GM21447 (cell line): ENCODE data around the gene SPDYA.

ENCODE experiments used
- ATAC-seq: cut with Tn5 transposase; IDR thresholded peaks from one replicate; pipeline ENCODE4 v1.9.1; 2021; ENCODE audit not compliant: unreplicated experiment

Gene SPDYA

GRCh38 chr2:28824870-28825269 lies 14.2 kb downstream of the SPDYA start:
- ATAC-seq: no peak

DNA sequence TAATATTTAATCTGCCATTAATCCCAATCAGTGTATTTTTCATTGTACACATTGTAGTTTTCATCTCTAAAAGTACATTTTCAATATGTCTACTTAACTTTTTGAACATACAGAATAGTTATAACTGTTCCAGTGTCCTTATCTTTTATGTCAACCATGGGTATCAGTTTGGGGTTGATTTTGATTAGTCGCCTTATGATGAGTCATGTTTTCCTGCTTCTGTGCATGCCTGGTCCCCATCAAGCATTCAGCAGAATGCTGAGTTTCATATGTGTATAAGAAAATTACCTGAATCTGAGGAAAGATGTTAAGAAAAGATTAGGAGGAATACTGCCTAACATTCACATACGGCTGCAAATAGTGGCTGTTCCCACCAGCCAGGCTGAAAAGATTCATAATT lies 17.7 kb downstream of the SPDYA start:
- ATAC-seq: no peak

DNA sequence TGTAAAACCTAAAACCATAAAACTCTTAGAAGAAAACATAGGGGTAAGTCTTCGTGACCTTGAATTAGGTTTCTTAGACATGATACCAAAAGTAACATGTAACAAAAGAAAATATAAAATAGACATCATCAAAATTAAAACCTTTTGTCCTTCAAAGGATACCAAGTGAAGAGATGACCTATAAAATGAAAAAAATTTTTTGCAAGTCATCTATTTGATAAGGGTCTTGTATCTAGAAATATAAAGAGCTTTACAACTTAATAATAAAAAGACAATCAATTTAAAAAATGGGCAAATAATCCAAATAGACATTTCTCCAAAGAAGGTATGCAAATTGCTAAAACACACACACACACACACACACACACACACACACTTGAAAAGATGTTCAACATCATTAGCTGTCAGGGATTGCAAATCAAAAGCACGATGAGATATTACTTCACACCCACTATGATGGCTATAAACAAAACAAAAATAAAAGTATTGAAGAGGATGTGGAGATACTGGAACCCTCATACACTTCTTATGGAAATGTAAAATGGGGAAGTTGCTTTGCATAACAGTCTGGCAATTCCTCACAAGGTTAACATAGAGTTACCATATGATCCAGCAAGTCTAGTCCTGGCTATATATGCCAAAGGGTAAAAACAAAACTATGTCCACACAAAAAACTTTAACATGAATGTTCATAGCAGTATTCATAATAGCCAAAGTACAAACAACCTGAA lies 23.3 kb downstream of the SPDYA start:
- no peak for ATAC-seq

- no peak for ATAC-seq
These were observed 25.1 kb downstream of the SPDYA start for GRCh38 chr2:28835781-28836180.

- ATAC-seq: no peak
These were observed 28.3 kb downstream of the SPDYA start for GRCh38 chr2:28838971-28839370.

- ATAC-seq: no peak
These were observed 31.4 kb downstream of the SPDYA start for GRCh38 chr2:28842042-28842441.

DNA sequence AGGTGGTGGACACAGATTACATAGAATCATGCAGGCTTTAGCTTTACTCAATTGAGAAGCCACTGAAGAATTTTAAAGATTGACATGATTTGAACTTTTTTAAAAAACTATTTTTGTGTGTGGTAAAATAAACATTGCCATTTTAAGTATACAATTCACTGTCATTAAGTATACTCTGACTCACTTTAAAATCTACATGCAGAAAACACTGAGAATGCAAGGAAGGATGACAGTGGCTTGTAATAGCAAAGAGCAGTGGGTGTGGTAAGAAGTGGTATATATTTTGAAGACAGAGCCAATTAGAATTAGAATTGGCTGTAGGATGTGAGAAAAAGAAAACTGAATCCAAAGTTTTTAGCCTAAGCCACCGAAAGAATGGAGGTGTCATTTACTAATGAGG lies 44.6 kb downstream of the SPDYA start:
- no peak for ATAC-seq

DNA sequence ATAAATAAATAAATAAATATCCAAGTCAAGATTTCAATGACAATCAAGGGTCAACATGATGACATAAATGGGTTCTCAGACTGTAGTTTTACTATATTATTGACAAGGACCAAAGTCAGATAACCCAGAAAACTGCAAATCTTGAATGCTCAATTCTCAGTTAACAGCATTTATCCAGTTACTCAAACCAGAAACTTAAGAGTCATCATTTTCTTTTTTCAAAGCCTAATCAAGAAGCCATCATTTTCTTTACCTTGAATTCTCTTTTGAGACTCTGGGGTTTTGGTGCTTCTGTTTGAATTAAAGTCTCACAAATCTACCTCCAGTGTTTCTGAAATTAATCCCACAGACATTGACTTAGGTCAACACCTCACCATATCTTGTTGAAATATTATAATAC lies 45.3 kb downstream of the SPDYA start:
- no peak for ATAC-seq

GRCh38 chr2:28868611-28869010 lies 58.0 kb downstream of the SPDYA start:
- no peak for ATAC-seq

- ATAC-seq: peak; percentile 23
These were observed 59.0 kb downstream of the SPDYA start for GRCh38 chr2:28869494-28870145.

DNA sequence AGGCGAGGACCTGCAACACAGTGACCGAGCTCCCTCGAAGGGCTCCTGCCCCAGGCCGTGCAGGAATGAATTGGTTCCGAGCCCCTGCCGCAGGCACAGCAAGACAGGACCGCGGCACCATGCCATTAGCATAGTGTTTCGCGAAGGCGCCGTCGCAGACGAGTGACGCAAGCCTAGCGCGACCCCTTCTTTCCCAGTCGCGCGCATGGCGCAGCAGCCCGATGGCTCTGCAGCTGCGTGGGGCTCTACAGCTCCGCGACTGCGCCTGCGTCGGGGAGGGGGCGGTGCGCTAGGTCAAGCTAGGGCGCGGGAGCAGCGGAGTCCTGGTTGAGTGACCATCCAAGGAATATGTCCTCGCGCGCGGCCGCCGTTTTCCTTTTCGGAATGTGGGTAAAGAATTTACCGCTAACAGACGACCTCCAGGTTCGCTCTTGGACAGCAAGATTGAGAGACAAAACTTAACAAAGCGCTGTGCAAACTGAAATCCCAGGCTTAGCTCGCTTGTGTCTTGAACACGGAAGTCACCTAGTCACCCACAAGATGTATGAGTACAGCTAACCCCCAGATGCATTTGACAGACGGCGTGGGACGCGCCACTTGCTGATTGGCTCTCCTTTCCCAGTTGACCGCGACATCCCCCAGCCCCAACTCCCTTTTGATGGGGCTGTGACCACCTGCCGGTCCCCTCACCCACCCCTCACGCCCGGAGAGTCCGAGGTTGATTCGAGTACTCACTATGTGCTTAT lies 59.7 kb downstream of the SPDYA start, which contains the start of gene TRMT61B:
Gene TRMT61B (minus strand): TSS at position 164 of the 746 bp plus-strand sequence. CDS start 32 bp downstream, at position 132.
- ATAC-seq: peak; percentile 95

- ATAC-seq: no peak
These were observed 61.0 kb downstream of the SPDYA start for GRCh38 chr2:28871620-28872019.

GRCh38 chr2:28880193-28880592 lies 69.6 kb downstream of the SPDYA start:
- no peak for ATAC-seq

DNA sequence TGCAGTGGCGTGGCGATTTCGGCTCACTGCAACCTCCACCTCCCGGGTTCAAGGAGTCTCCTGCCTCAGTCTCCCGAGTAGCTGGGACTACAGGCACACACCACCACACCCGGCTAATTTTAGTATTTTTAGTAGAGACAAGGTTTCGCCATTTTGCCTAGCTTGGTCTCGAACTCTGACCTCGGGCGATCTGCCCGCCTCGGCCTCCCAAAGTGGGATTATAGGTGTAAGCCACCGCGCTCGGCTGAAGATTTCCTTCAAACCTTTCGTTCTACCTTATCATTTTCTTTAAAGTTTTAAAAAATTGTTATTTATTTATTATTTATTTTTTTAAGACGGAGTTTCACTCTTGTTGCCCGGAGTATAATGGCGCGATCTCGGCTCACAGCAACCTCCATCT lies 82.9 kb downstream of the SPDYA start:
- ATAC-seq: no peak

DNA sequence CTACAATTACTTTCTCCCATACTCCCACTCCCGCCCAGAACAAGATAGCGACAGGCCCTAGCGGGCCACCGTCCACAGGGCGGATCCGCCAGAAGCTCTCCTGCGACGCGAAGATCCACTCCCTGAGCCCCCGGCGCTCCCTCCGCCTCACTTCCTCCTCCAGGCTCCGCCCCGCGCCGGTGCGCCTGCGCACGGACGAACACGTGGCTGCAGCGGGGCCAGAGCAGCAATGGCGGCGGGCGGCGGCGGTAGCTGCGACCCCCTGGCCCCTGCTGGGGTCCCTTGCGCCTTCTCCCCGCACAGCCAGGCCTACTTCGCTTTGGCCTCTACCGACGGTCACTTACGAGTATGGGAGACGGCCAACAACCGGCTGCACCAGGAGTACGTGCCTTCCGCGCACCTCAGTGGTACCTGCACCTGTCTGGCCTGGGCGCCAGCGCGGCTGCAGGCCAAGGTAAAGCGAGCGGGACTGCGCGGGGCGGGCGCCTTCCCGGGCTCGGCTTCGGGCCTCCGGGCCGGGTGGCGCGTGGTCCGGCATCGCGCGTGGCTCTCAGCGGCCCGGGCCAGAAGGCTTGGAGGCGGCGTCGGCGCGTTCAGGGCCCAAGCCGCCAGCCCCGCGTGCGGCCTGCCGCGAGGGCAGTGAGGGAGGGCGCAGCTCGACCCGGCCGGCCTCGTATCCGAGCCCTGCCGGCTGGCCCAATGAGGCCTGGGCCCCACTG lies 84.0 kb downstream of the SPDYA start, which contains the start of gene WDR43:
Gene WDR43 (plus strand): TSS at position 198 of the 719 bp plus-strand sequence. CDS start 32 bp downstream, at position 230.
- peak; percentile 81 for ATAC-seq

- peak; percentile 38 for ATAC-seq
These were observed 84.7 kb downstream of the SPDYA start for GRCh38 chr2:28895189-28895893.

GRCh38 chr2:28896906-28897305 lies 86.3 kb downstream of the SPDYA start:
- no peak for ATAC-seq

- ATAC-seq: no peak
These were observed 87.4 kb downstream of the SPDYA start for GRCh38 chr2:28898048-28898447.
